ENCODE results near the gene COX8C. TPM values are rescaled to one million over a fixed set of nuclear protein-coding genes. Genes with fewer than 3 reads are reported as not detected.

COX8C gene
- total RNA-seq, 1 donor, result not detected

DNA sequence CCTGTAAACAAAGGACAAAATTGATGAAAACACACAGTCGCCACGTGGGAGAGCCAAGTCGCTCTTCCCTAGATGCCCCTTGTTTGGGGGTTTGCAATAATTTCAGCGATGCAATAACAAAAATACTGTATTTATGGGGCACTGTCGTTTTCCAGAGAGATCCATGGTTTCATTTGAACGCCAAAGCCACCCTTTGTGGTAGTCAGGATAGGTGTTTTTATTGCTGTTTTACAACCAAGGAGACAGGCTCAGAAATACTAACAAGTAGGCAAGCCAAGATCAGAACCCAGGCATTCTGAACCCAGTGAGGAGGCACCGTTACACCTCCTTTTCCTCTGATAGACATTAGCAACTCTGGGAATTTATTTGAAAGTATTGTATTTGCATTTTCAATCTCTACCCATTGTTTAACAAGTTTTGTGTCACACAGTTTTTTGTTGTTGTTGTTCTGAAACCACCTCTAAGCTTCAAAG lies 13.3 kb upstream of the COX8C start:
- Histone ChIP-seq H3K4me2 (ENCODE audit: insufficient read depth, low read length) (peak overlapping the region; percentile 93), H2AFZ (ENCODE audit: low read length) (peak overlapping the region; percentile 99), H3K36me3 (ENCODE audit: insufficient read depth, low read length) (no peaks in the 10 kb centered on the region), H3K9me3 (ENCODE audit: low read depth, low read length) (no peaks in the 10 kb centered on the region), H3K79me2 (ENCODE audit: insufficient read depth, low read length) (peaks cover 42% of the 10 kb centered on the region), H3K27me3 (ENCODE audit: insufficient read depth, low read length) (no peaks in the 10 kb centered on the region), H3K27ac (ENCODE audit: low read depth, low read length) (peak overlapping the region; percentile 94), H3K4me3 (ENCODE audit: insufficient read depth, low read length) (peak overlapping the region; percentile 80), H3K4me1 (ENCODE audit: insufficient read depth, low read length) (peaks cover 9% of the 10 kb centered on the region), H4K20me1 (ENCODE audit: insufficient read depth, low read length) (peaks cover 15% of the 10 kb centered on the region)
- no peak for DNase-seq (ENCODE audit: insufficient read length, low spot score, missing footprints)
- TF ChIP-seq, protein P1, sequence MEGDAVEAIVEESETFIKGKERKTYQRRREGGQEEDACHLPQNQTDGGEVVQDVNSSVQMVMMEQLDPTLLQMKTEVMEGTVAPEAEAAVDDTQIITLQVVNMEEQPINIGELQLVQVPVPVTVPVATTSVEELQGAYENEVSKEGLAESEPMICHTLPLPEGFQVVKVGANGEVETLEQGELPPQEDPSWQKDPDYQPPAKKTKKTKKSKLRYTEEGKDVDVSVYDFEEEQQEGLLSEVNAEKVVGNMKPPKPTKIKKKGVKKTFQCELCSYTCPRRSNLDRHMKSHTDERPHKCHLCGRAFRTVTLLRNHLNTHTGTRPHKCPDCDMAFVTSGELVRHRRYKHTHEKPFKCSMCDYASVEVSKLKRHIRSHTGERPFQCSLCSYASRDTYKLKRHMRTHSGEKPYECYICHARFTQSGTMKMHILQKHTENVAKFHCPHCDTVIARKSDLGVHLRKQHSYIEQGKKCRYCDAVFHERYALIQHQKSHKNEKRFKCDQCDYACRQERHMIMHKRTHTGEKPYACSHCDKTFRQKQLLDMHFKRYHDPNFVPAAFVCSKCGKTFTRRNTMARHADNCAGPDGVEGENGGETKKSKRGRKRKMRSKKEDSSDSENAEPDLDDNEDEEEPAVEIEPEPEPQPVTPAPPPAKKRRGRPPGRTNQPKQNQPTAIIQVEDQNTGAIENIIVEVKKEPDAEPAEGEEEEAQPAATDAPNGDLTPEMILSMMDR (IDR thresholded peaks at IDR 0.05; ENCODE audit: extremely low read depth, low read depth, low read length), result no peak

DNA sequence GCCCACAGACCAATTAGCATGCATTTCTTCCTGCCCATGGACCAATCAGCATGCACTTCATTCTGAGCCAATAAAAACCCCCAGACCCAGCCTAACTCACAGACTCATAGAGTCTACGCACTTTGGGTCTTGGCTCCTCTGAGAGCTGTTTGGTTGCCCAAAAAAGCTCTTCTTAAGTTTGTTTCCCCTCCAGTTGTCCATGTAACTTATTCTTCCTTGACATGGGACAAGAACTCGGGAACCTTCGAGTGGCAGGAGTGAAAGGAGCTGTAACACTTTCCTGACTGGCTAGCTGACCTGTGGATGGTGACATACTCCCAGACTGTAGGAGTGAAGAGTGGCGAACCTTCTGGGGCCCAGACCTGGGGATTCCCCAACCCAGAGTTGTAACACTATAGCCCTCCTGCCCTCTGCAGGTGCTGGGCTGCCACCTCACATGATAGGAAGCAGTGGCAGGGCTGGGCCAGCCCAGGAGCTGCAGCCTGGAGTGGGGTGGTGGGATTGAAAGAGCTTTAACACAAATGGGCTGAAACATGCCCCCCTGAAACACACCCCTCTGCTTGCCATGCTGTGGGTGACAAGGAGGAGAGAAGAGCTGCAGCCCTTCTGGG lies 9.7 kb upstream of the COX8C start:
- Histone ChIP-seq H3K27ac (ENCODE audit: low read depth, low read length) (no peak overlapping the region), H3K79me2 (ENCODE audit: insufficient read depth, low read length) (peaks cover 7% of the 10 kb centered on the region), H3K27me3 (ENCODE audit: insufficient read depth, low read length) (no peaks in the 10 kb centered on the region), H3K36me3 (ENCODE audit: insufficient read depth, low read length) (no peaks in the 10 kb centered on the region), H3K4me1 (ENCODE audit: insufficient read depth, low read length) (peaks cover 9% of the 10 kb centered on the region), H3K4me3 (ENCODE audit: insufficient read depth, low read length) (no peak overlapping the region), H3K9me3 (ENCODE audit: low read depth, low read length) (no peaks in the 10 kb centered on the region), H2AFZ (ENCODE audit: low read length) (no peak overlapping the region), H3K4me2 (ENCODE audit: insufficient read depth, low read length) (no peak overlapping the region), H4K20me1 (ENCODE audit: insufficient read depth, low read length) (no peaks in the 10 kb centered on the region)
- TF ChIP-seq, protein P1 (IDR thresholded peaks at IDR 0.05; ENCODE audit: extremely low read depth, low read depth, low read length), result no peak
- no peak for DNase-seq (ENCODE audit: insufficient read length, low spot score, missing footprints)

DNA sequence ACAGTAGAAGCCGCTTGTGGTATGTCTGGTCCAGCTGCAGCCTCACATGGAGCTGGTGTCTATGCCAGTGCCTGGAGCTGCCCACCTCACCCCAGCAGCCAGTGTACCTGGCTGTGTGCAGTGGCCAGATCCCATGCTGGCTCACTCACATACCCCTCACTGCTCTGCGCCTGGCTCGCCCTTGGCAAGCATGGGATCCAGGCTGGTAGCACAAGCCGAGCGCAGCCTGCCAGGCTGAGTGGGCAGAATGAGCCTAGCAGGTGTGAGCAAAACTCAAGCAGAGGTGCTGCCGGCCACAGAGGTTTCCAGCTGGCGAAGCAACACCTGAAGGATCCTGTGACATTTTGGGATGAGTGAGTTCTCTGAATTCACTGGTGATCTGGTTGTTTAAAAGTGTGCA lies 9.1 kb upstream of the COX8C start:
- TF ChIP-seq, protein P1 (IDR thresholded peaks at IDR 0.05; ENCODE audit: extremely low read depth, low read depth, low read length), result no peak
- peaks cover 2% of the 10 kb centered on the region for H3K79me2 ChIP-seq (ENCODE audit: insufficient read depth, low read length)

DNA sequence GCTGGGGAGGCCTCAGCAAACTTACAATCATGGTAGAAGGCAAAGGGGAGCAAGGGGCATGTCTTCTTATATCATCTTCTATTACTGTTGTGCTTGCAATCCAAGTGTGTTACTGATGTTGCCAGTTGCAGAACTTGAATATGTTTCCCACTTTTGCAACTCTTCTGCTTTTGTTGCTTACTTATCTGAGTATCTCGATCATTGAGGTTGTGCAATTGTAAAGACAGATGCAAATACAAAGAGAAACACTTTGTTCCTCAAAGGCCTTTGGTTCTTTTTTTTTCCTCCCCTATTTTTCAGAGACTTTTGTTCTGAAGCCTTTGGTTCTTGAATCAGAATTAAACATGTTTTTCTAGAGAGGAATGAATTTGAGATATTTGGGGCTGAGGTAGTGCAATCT lies 3.7 kb upstream of the COX8C start:
- H3K36me3 ChIP-seq (ENCODE audit: insufficient read depth, low read length), result no peaks in the 10 kb centered on the region
- H3K4me2 ChIP-seq (ENCODE audit: insufficient read depth, low read length), result no peak overlapping the region
- H3K27ac ChIP-seq (ENCODE audit: low read depth, low read length), result no peak overlapping the region
- no peak overlapping the region for H2AFZ ChIP-seq (ENCODE audit: low read length)
- H3K79me2 ChIP-seq (ENCODE audit: insufficient read depth, low read length), result no peaks in the 10 kb centered on the region
- TF ChIP-seq, protein P1 (IDR thresholded peaks at IDR 0.05; ENCODE audit: extremely low read depth, low read depth, low read length), result no peak
- no peaks in the 10 kb centered on the region for H4K20me1 ChIP-seq (ENCODE audit: insufficient read depth, low read length)
- H3K9me3 ChIP-seq (ENCODE audit: low read depth, low read length), result no peaks in the 10 kb centered on the region
- H3K4me1 ChIP-seq (ENCODE audit: insufficient read depth, low read length), result no peaks in the 10 kb centered on the region
- H3K4me3 ChIP-seq (ENCODE audit: insufficient read depth, low read length), result no peak overlapping the region
- H3K27me3 ChIP-seq (ENCODE audit: insufficient read depth, low read length), result no peaks in the 10 kb centered on the region
- no peak for DNase-seq (ENCODE audit: insufficient read length, low spot score, missing footprints)

More for the DNA sequence above, 9.1 kb upstream of the COX8C start:
- H3K4me2 ChIP-seq (ENCODE audit: insufficient read depth, low read length), result no peak overlapping the region
- no peaks in the 10 kb centered on the region for H3K27me3 ChIP-seq (ENCODE audit: insufficient read depth, low read length)
- H3K36me3 ChIP-seq (ENCODE audit: insufficient read depth, low read length), result no peaks in the 10 kb centered on the region
- H4K20me1 ChIP-seq (ENCODE audit: insufficient read depth, low read length), result no peaks in the 10 kb centered on the region
- H3K9me3 ChIP-seq (ENCODE audit: low read depth, low read length), result no peaks in the 10 kb centered on the region
- peaks cover 9% of the 10 kb centered on the region for H3K4me1 ChIP-seq (ENCODE audit: insufficient read depth, low read length)
- no peak overlapping the region for H3K27ac ChIP-seq (ENCODE audit: low read depth, low read length)
- no peak for DNase-seq (ENCODE audit: insufficient read length, low spot score, missing footprints)
- no peak overlapping the region for H3K4me3 ChIP-seq (ENCODE audit: insufficient read depth, low read length)
- no peak overlapping the region for H2AFZ ChIP-seq (ENCODE audit: low read length)
